Measurements from ENCODE around the gene AFAP1L1. TPM values are rescaled to one million over a fixed set of nuclear protein-coding genes. Genes with fewer than 3 reads are reported as not detected.

AFAP1L1 gene
- total and polyA plus RNA-seq, 9 of the 15 experiments (the other 6 are each of a cell fraction or from before 2014, with no cell fraction given), result 0.01 to 0.12 (median 0.03) TPM; not detected in 4

GRCh38 chr5:149345147-149345891 lies 73.7 kb downstream of the AFAP1L1 start, which contains the start of gene GRPEL2 (continued):
- TF ChIP-seq KLF13 (tag; IDR thresholded peaks at IDR 0.05; ENCODE audit: borderline replicate concordance, low read depth) (peak; percentile 82; the same call in 1 of the 2 replicates), POLR2G (IDR thresholded peaks at IDR 0.05; ENCODE audit: low read depth, low read length) (peak; percentile 99), CHD2 (IDR thresholded peaks at IDR 0.05; ENCODE audit: low read depth, low read length) (no peak; the same call in 1 of the 2 replicates), PRPF4 (IDR thresholded peaks at IDR 0.05; ENCODE audit: insufficient read depth, low read depth, low read length, poor library complexity, severe bottlenecking) (no peak), ZNF561 (CRISPR knock-in tag; conservative IDR thresholded peaks at IDR 0.05) (no peak), NR3C1 (CRISPR knock-in tag; IDR thresholded peaks at IDR 0.05) (no peak), ZNF512 (tag; IDR thresholded peaks at IDR 0.05) (no peak), ETV5 (CRISPR knock-in tag; IDR thresholded peaks at IDR 0.05; ENCODE audit: low read depth) (peak; percentile 100), TCFL5 (CRISPR knock-in tag; conservative IDR thresholded peaks at IDR 0.05) (no peak), ZNF445 (CRISPR knock-in tag; IDR thresholded peaks at IDR 0.05; ENCODE audit: low read depth) (no peak), ZSCAN29 (IDR thresholded peaks at IDR 0.05) (no peak), ZNF253 (CRISPR knock-in tag; conservative IDR thresholded peaks at IDR 0.05) (no peak), KDM4B (IDR thresholded peaks at IDR 0.05; ENCODE audit: borderline replicate concordance in 2 of 2, low read depth in 1 of 2) (peak in 1 of 2 experiments; percentile 97; a peak in 2 of 4 replicates), NCOR1 (IDR thresholded peaks at IDR 0.05) (no peak), ELK1 (CRISPR knock-in tag; IDR thresholded peaks at IDR 0.05) (no peak), DNMT1 (IDR thresholded peaks at IDR 0.05) (no peak), HDAC3 (IDR thresholded peaks at IDR 0.05; ENCODE audit: borderline replicate concordance, partially characterized antibody) (no peak), MAFK (IDR thresholded peaks at IDR 0.05; ENCODE audit: low read length) (no peak)
- TF ChIP-seq, protein P1, sequence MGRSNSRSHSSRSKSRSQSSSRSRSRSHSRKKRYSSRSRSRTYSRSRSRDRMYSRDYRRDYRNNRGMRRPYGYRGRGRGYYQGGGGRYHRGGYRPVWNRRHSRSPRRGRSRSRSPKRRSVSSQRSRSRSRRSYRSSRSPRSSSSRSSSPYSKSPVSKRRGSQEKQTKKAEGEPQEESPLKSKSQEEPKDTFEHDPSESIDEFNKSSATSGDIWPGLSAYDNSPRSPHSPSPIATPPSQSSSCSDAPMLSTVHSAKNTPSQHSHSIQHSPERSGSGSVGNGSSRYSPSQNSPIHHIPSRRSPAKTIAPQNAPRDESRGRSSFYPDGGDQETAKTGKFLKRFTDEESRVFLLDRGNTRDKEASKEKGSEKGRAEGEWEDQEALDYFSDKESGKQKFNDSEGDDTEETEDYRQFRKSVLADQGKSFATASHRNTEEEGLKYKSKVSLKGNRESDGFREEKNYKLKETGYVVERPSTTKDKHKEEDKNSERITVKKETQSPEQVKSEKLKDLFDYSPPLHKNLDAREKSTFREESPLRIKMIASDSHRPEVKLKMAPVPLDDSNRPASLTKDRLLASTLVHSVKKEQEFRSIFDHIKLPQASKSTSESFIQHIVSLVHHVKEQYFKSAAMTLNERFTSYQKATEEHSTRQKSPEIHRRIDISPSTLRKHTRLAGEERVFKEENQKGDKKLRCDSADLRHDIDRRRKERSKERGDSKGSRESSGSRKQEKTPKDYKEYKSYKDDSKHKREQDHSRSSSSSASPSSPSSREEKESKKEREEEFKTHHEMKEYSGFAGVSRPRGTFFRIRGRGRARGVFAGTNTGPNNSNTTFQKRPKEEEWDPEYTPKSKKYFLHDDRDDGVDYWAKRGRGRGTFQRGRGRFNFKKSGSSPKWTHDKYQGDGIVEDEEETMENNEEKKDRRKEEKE (IDR thresholded peaks at IDR 0.05; ENCODE audit: borderline replicate concordance in 1 of 2, control insufficient read depth in 1 of 2, low read depth in 2 of 2, low read length in 1 of 2), result peak in 1 of 2 experiments; percentile 90; a peak in 1 of 4 replicates
- TF ChIP-seq, protein P2, sequence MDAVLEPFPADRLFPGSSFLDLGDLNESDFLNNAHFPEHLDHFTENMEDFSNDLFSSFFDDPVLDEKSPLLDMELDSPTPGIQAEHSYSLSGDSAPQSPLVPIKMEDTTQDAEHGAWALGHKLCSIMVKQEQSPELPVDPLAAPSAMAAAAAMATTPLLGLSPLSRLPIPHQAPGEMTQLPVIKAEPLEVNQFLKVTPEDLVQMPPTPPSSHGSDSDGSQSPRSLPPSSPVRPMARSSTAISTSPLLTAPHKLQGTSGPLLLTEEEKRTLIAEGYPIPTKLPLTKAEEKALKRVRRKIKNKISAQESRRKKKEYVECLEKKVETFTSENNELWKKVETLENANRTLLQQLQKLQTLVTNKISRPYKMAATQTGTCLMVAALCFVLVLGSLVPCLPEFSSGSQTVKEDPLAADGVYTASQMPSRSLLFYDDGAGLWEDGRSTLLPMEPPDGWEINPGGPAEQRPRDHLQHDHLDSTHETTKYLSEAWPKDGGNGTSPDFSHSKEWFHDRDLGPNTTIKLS (IDR thresholded peaks at IDR 0.05; ENCODE audit: borderline replicate concordance, low read depth), result peak; percentile 54

Data from K562 (cell line).